Femur (tissue), 1 donor: ENCODE results near the gene AVPR2.
A peak's percentile ranks its signal among the peaks of the same experiment; 100 is the strongest.

Experiments used
- DNase-seq: peaks from one replicate; pipeline ENCODE4 v3.0.0-alpha.2; 2017

AVPR2 gene

GRCh38 chrX:153886915-153887314 is 17.6 kb upstream of the AVPR2 start:
- no peak for DNase-seq

- DNase-seq = no peak
These were observed 17.1 kb upstream of the AVPR2 start for GRCh38 chrX:153887385-153887784.

GRCh38 chrX:153888344-153888743 is 16.1 kb upstream of the AVPR2 start:
- no peak for DNase-seq

- no peak for DNase-seq
These were observed 15.3 kb upstream of the AVPR2 start for GRCh38 chrX:153889123-153889522.

- DNase-seq = no peak
These were observed 6.6 kb upstream of the AVPR2 start for GRCh38 chrX:153897899-153898298.

GRCh38 chrX:153900831-153901752 is 3.4 kb upstream of the AVPR2 start:
- peak; percentile 74 for DNase-seq

GRCh38 chrX:153901753-153902140 is 2.7 kb upstream of the AVPR2 start:
- no peak for DNase-seq

- DNase-seq = peak; percentile 17
These were observed 2.1 kb upstream of the AVPR2 start for GRCh38 chrX:153902385-153902784.

- DNase-seq = peak; percentile 44
These were observed 1.1 kb upstream of the AVPR2 start for GRCh38 chrX:153903238-153903980.

GRCh38 chrX:153905481-153906095 is 1.1 kb downstream of the AVPR2 start:
- DNase-seq = peak; percentile 18

GRCh38 chrX:153906126-153906917 is 1.8 kb downstream of the AVPR2 start:
- peak; percentile 14 for DNase-seq

- no peak for DNase-seq
These were observed 3.0 kb downstream of the AVPR2 start for GRCh38 chrX:153907456-153907855.

GRCh38 chrX:153908219-153908860 is 3.9 kb downstream of the AVPR2 start:
- no peak for DNase-seq

GRCh38 chrX:153909024-153909979 is 4.8 kb downstream of the AVPR2 start:
- peak; percentile 17 for DNase-seq

GRCh38 chrX:153909980-153910360 is 5.5 kb downstream of the AVPR2 start:
- DNase-seq = no peak

- DNase-seq = no peak
These were observed 6.0 kb downstream of the AVPR2 start for GRCh38 chrX:153910446-153910845.

- no peak for DNase-seq
These were observed 7.3 kb downstream of the AVPR2 start for GRCh38 chrX:153911798-153912197.

- no peak for DNase-seq
These were observed 8.7 kb downstream of the AVPR2 start for GRCh38 chrX:153913211-153913610.

- DNase-seq = no peak
These were observed 9.2 kb downstream of the AVPR2 start for GRCh38 chrX:153913701-153914100.

GRCh38 chrX:153917869-153918268 is 13.4 kb downstream of the AVPR2 start:
- peak; percentile 13 for DNase-seq

- no peak for DNase-seq
These were observed 14.8 kb downstream of the AVPR2 start for GRCh38 chrX:153919281-153919680.
